Body of pancreas (tissue), 4 donors: ENCODE data around the gene MIOS. TPM values are rescaled to one million over a fixed set of nuclear protein-coding genes. Genes with fewer than 3 reads are reported as not detected.

Source experiments
- ATAC-seq: fragments of 150-250 bp; one replicate; pipeline ENCODE4 v1.9.1; 2016
- DNase-seq, 4 donors: peaks; one replicate each; pipeline ENCODE4 v3.0.0-alpha.2; 2019
- H3K27ac ChIP-seq, 4 donors: fragments of 200-600 bp; sonication (generic); 1 replicate in 3 of 4; 2 replicates in 1 of 4; pipeline versions ENCODE4 v1.5.1 to v1.6.1; 2016 to 2019; ENCODE audit warnings: mild to moderate bottlenecking in 1 of 4, mixed read lengths in 1 of 4, moderate library complexity in 1 of 4
- H3K27me3 ChIP-seq, 2 donors: fragments of 200-600 bp; sonication (generic); one replicate each; pipeline ENCODE4 v1.6.0; 2016; ENCODE audit warnings: mild to moderate bottlenecking in 1 of 2
- H3K36me3 ChIP-seq, 2 donors: fragments of 200-600 bp; sonication (generic); replicated peaks in 1 of 2; 2 replicates each; pipeline ENCODE4 v1.5.1; 2016; ENCODE audit warnings: low read depth in 2 of 2; ENCODE audit not compliant: insufficient read depth in 1 of 2
- H3K4me1 ChIP-seq: fragments of 200-600 bp; sonication (generic); one replicate; pipeline ENCODE4 v1.6.0; 2016
- H3K4me3 ChIP-seq, 2 donors: fragments of 200-600 bp; sonication (generic); 1 replicate in 1 of 2; 2 replicates in 1 of 2; pipeline ENCODE4 v1.5.1; 2016 to 2019
- H3K9me3 ChIP-seq, 3 donors: fragments of 200-600 bp; sonication (generic); 1 replicate in 2 of 3; 2 replicates in 1 of 3; pipeline ENCODE4 v1.5.1; 2016
- POLR2A ChIP-seq, 3 donors: fragments of 450-650 bp; IDR thresholded peaks; one replicate each; pipeline ENCODE4 v1.6.1; 2016; ENCODE audit warnings: antibody characterized with exemption in 3 of 3, mild to moderate bottlenecking in 2 of 3
- WGBS, 2 donors: methylation state at CpG; one replicate each; pipeline ENCODE4 v1.1.5; 2017; 5-methylcytosine and 5-hydroxymethylcytosine counted together
- intact Hi-C: fragments of 100-400 bp; cut with DNase I; formaldehyde crosslinking; loops from one replicate; pipeline ENCODE4 v1.15.1; 2023
- total RNA-seq, 2 donors: library from RNA; depleted of rRNA; stranded (reverse); fragments of >200 nt; gene quantifications; one replicate each; pipeline ENCODE4 v1.1.0, GENCODE V29; 2016
- TF ChIP-seq, protein P1 (sequence below), 7 experiments: fragments of 450-650 bp in 4 of 7; fragments of 200-600 bp in 3 of 7; sonication (generic) in 3 of 7; IDR thresholded peaks; one replicate each; pipeline ENCODE4 v1.5.1; 2016 to 2019; ENCODE audit warnings: antibody characterized with exemption in 7 of 7

MIOS gene
- total RNA-seq, 2 donors from 2014 or later: 42.5 to 44.6 TPM

DNA sequence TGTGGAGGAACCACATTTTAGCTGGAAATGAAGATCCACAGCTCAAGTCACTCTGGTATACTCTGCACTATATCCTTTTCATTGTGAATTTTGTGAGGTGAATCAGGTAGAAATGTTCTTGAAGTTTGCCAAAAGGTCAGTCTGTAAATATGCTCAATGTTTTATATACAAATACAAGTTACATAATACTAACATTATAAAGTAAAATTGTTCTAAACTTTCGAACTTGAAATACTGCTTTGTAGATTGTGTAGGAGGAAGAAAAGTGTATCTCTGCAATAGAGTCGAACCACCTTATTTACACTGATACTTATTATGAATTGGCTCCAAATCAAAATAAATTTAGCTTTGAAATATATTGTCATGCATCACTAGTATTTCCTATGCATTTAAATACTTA lies 7.0 kb downstream of the MIOS start:
- Histone ChIP-seq H3K36me3 (no peaks in the 10 kb centered on the region), H3K4me3 (no peak overlapping the region), H3K27me3 (no peaks in the 10 kb centered on the region), H3K27ac (no peak overlapping the region), H3K9me3 (no peaks in the 10 kb centered on the region), H3K4me1 (peaks cover 29% of the 10 kb centered on the region)
- ATAC-seq (no peak), DNase-seq (no peak)
- 44 to 48% methylated on average over 2 of the region's 2 CpGs for WGBS, 2 donors
- intact Hi-C loops: no loop called here
- TF ChIP-seq POLR2A (IDR thresholded peaks at IDR 0.05): no peak
- TF ChIP-seq, protein P1, sequence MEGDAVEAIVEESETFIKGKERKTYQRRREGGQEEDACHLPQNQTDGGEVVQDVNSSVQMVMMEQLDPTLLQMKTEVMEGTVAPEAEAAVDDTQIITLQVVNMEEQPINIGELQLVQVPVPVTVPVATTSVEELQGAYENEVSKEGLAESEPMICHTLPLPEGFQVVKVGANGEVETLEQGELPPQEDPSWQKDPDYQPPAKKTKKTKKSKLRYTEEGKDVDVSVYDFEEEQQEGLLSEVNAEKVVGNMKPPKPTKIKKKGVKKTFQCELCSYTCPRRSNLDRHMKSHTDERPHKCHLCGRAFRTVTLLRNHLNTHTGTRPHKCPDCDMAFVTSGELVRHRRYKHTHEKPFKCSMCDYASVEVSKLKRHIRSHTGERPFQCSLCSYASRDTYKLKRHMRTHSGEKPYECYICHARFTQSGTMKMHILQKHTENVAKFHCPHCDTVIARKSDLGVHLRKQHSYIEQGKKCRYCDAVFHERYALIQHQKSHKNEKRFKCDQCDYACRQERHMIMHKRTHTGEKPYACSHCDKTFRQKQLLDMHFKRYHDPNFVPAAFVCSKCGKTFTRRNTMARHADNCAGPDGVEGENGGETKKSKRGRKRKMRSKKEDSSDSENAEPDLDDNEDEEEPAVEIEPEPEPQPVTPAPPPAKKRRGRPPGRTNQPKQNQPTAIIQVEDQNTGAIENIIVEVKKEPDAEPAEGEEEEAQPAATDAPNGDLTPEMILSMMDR (IDR thresholded peaks at IDR 0.05): no peak

DNA sequence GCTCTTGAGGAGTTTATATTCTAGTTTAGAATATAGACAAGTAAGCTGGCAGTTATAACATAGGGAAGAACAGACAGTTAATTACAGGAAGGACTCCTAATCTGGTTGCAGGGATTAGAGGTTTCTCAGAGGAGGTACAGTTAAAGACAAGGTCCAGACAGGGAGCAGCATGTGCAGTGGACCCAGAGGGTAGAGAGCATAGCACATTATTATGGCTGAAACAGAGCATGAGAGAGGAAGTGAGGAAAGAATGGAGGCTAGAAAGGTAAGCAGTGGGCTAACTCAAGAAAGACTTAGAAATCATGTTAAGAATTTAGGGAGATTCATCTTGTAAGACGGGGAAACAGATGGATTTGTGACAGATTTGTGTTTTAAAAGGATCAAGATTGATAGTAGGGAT lies 9.7 kb downstream of the MIOS start:
- H3K4me3 ChIP-seq: no peak overlapping the region
- ATAC-seq (no peak), DNase-seq (no peak)
- H3K36me3 ChIP-seq: no peaks in the 10 kb centered on the region
- 95% methylated on average over 1 of the region's 1 CpG for WGBS, 2 donors
- TF ChIP-seq, protein P1 (IDR thresholded peaks at IDR 0.05): no peak
- no peak for TF ChIP-seq POLR2A (IDR thresholded peaks at IDR 0.05)
- no peaks in the 10 kb centered on the region for H3K9me3 ChIP-seq
- no peak overlapping the region for H3K27ac ChIP-seq
- H3K27me3 ChIP-seq: no peaks in the 10 kb centered on the region
- intact Hi-C loops: no loop called here
- peaks cover 2% of the 10 kb centered on the region for H3K4me1 ChIP-seq

DNA sequence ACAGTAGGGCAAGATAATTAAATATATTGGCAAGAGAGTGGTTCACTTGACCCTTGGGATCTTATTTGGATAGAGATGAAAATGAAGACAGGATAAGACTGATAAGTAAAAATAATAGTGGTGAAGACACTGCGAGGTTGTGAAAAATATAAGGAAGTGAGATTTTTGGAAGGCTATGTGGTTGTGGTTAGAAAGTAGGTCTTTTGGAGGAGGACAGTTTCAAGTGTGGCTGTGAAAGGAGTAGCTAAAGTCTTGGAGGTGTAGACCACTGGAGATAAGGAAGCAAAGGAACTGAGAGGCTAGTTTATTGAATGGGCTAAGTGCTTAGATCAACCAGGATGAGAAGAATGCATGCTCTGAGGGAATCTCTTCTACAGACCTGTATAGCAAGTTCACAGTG lies 11.2 kb downstream of the MIOS start:
- no peak overlapping the region for H3K4me3 ChIP-seq
- DNase-seq (no peak), ATAC-seq (no peak)
- no peaks in the 10 kb centered on the region for H3K9me3 ChIP-seq
- TF ChIP-seq, protein P1 (IDR thresholded peaks at IDR 0.05): no peak
- no peak for TF ChIP-seq POLR2A (IDR thresholded peaks at IDR 0.05)
- no peaks in the 10 kb centered on the region for H3K4me1 ChIP-seq
- WGBS, 2 donors: 71 to 81% methylated on average over 1 of the region's 1 CpG
- intact Hi-C loops: no loop called here
- H3K36me3 ChIP-seq: no peaks in the 10 kb centered on the region
- H3K27me3 ChIP-seq: no peaks in the 10 kb centered on the region
- H3K27ac ChIP-seq: no peak overlapping the region

DNA sequence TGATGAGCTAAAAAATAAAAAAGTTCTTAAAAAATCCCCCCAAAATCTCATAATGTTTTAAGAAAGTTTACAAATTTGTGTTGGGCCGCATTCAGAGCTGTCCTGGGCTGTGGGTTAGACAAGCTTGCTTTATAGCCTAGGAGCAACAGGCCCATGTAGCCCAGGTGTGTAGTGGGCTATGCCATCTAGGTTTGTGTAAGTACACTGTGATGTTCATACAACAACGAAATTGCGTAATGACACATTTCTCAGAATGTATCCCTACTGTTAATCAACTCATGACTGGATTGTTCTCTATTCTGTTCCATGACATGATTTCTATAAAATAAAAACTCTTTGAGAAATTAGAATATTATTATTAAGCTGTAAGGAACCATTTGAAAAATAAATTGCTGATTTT lies 13.0 kb downstream of the MIOS start:
- Histone ChIP-seq H3K27me3 (no peaks in the 10 kb centered on the region), H3K27ac (no peak overlapping the region), H3K4me1 (no peaks in the 10 kb centered on the region), H3K9me3 (no peaks in the 10 kb centered on the region), H3K4me3 (no peak overlapping the region), H3K36me3 (no peaks in the 10 kb centered on the region)
- DNase-seq (no peak), ATAC-seq (no peak)
- 93 to 96% methylated on average over 3 of the region's 3 CpGs for WGBS, 2 donors
- TF ChIP-seq POLR2A (IDR thresholded peaks at IDR 0.05): no peak
- TF ChIP-seq, protein P1 (IDR thresholded peaks at IDR 0.05): no peak
- intact Hi-C loops: no loop called here

DNA sequence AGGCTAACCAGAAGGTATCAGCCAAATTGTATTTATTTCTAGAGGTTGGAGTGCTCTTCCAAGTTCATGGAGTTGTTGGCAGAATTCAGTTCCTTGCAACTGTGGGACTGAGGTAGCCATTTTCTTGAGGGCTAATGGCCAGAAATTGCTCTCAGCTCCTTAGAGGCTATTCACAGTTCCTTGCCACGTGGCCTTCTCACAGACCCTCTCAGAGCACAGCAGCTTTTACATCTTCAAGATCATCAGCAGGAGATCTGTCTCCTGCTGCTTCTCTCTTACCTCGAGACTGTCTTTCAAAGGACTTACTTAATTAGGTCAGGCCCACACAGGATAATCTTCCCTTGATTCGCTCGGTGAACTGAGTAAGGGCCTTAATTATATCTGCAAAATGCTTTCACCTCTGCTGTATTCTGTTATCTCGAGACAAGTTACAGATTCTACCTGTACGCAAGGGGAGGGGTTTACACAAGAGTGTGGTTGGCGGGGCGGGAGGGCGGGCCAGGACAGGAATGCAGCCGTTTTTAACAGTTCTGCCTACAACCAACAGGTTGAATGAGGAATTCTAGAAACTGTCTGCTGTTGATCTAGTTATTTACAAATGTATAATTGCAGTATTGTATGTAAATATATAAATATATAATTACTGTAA lies 15.0 kb downstream of the MIOS start:
- no peak for ATAC-seq
- DNase-seq: no peak
- 86 to 93% methylated on average over 10 of the region's 10 CpGs for WGBS, 2 donors

More for the DNA sequence above, 15.0 kb downstream of the MIOS start:
- Histone ChIP-seq H3K4me1 (no peaks in the 10 kb centered on the region), H3K27ac (no peak overlapping the region), H3K4me3 (no peak overlapping the region), H3K27me3 (no peaks in the 10 kb centered on the region), H3K36me3 (no peaks in the 10 kb centered on the region), H3K9me3 (no peaks in the 10 kb centered on the region)
- no peak for TF ChIP-seq POLR2A (IDR thresholded peaks at IDR 0.05)
- TF ChIP-seq, protein P1 (IDR thresholded peaks at IDR 0.05): no peak
- intact Hi-C loops: no loop called here
